Measurements from ENCODE around the gene MTUS2.

The MTUS2 gene

GRCh38 chr13:29535663-29536655 lies 715.8 kb downstream of the MTUS2 start:
- no peak for DNase-seq

- no peak for DNase-seq
Measured at GRCh38 chr13:29536853-29537252, 716.7 kb downstream of the MTUS2 start.

GRCh38 chr13:29537736-29538651 lies 717.9 kb downstream of the MTUS2 start:
- no peak for DNase-seq

GRCh38 chr13:29538652-29539040 lies 718.5 kb downstream of the MTUS2 start:
- DNase-seq: no peak

- DNase-seq: no peak
Measured at GRCh38 chr13:29539856-29540255, 719.7 kb downstream of the MTUS2 start.

- no peak for DNase-seq
Measured at GRCh38 chr13:29540334-29540733, 720.2 kb downstream of the MTUS2 start.

GRCh38 chr13:29540799-29541198 lies 720.7 kb downstream of the MTUS2 start:
- no peak for DNase-seq

- no peak for DNase-seq
Measured at GRCh38 chr13:29541400-29541799, 721.3 kb downstream of the MTUS2 start.

GRCh38 chr13:29542381-29542780 lies 722.2 kb downstream of the MTUS2 start:
- DNase-seq: no peak

- DNase-seq: no peak
Measured at GRCh38 chr13:29543230-29544215, 723.4 kb downstream of the MTUS2 start.

GRCh38 chr13:29545988-29546387 lies 725.8 kb downstream of the MTUS2 start:
- no peak for DNase-seq

- DNase-seq: no peak
Measured at GRCh38 chr13:29546662-29547061, 726.5 kb downstream of the MTUS2 start.

- no peak for DNase-seq
Measured at GRCh38 chr13:29547153-29547552, 727.0 kb downstream of the MTUS2 start.

- DNase-seq: no peak
Measured at GRCh38 chr13:29548722-29549121, 728.6 kb downstream of the MTUS2 start.

GRCh38 chr13:29550430-29550988 lies 730.4 kb downstream of the MTUS2 start:
- DNase-seq: no peak

GRCh38 chr13:29551214-29551613 lies 731.1 kb downstream of the MTUS2 start:
- no peak for DNase-seq
